IMR-90 (cell line): ENCODE data around the gene SRD5A1. TPM values are rescaled to one million over a fixed set of nuclear protein-coding genes. Genes with fewer than 3 reads are reported as not detected.

ENCODE experiments used
- ATAC-seq: fragments of 200-7000 bp; cut with Tn5 transposase; 2 replicates; pipeline ENCODE4 v1.9.1; 2020; ENCODE audit warnings: low read depth, mild to moderate bottlenecking, moderate library complexity
- BruUV-seq: library from RNA; stranded (reverse); fragments of 400-500 nt; replicated peaks from 2 replicates; lab custom pipeline; 2021; lab: Mats Ljungman, UMichigan
- CTCF ChIA-PET: fragments of 300-600 bp; formaldehyde crosslinking; extraction: SDS; loops from one replicate; lab custom pipeline; 2021; ENCODE audit warnings: antibody characterized with exemption; lab: Yijun Ruan, JAX
- POLR2A ChIA-PET: fragments of 300-600 bp; sonication (Branson Sonifier 250); formaldehyde crosslinking; loops from one replicate; lab custom pipeline; 2022; ENCODE audit warnings: antibody characterized with exemption; ENCODE audit not compliant: unreplicated experiment; lab: Charles Lee
- DNase-seq: peaks from one replicate; pipeline ENCODE4 v3.0.0; 2013
- H2AFZ ChIP-seq: replicated peaks from 2 replicates; pipeline ENCODE3; 2013; ENCODE audit warnings: low read length, mild to moderate bottlenecking; ENCODE audit not compliant: poor library complexity
- H2AK5ac ChIP-seq: 2 replicates; pipeline ENCODE4 v1.6.1; 2013; ENCODE audit warnings: low read depth, low read length, inconsistent platforms
- H2AK9ac ChIP-seq: replicated peaks from 2 replicates; pipeline ENCODE3; 2013; ENCODE audit warnings: mild to moderate bottlenecking, low read depth, low read length, moderate library complexity; ENCODE audit not compliant: poor library complexity
- H2BK120ac ChIP-seq: 2 replicates; pipeline ENCODE4 v1.6.1; 2013; ENCODE audit warnings: low read depth, low read length, inconsistent platforms
- H2BK15ac ChIP-seq: 3 replicates; pipeline ENCODE4 v1.6.1; 2013; ENCODE audit warnings: low read depth, low read length, inconsistent platforms
- H2BK20ac ChIP-seq: 2 replicates; pipeline ENCODE4 v1.6.1; 2013; ENCODE audit warnings: low read depth, mild to moderate bottlenecking, inconsistent platforms, low read length, moderate library complexity
- H2BK5ac ChIP-seq: 2 replicates; pipeline ENCODE4 v1.6.1; 2013; ENCODE audit warnings: mild to moderate bottlenecking, low read depth, low read length, inconsistent platforms; ENCODE audit not compliant: poor library complexity, severe bottlenecking
- H3K14ac ChIP-seq: replicated peaks from 2 replicates; pipeline ENCODE4 v1.6.1; 2013; ENCODE audit warnings: low read depth, low read length, inconsistent platforms
- H3K18ac ChIP-seq: 2 replicates; pipeline ENCODE4 v1.6.1; 2013; ENCODE audit warnings: low read depth, low read length, control low read depth
- H3K23ac ChIP-seq: 2 replicates; pipeline ENCODE4 v1.6.1; 2013; ENCODE audit warnings: low read depth, low read length, inconsistent platforms
- H3K27ac ChIP-seq: 2 replicates; pipeline ENCODE4 v1.5.1; 2013; ENCODE audit warnings: mild to moderate bottlenecking, control low read depth, low read length; ENCODE audit not compliant: insufficient read depth
- H3K27me3 ChIP-seq: 2 replicates; pipeline ENCODE4 v1.6.1; 2013; ENCODE audit warnings: low read length; ENCODE audit not compliant: control insufficient read depth, insufficient read depth
- H3K36me3 ChIP-seq: 2 replicates; pipeline ENCODE4 v1.6.1; 2013; ENCODE audit warnings: low read length, mixed read lengths; ENCODE audit not compliant: control insufficient read depth, insufficient read depth
- H3K4ac ChIP-seq: 2 replicates; pipeline ENCODE4 v1.6.1; 2013; ENCODE audit warnings: low read depth, low read length, inconsistent platforms
- H3K4me1 ChIP-seq: 2 replicates; pipeline ENCODE4 v1.6.1; 2013; ENCODE audit warnings: low read length, mixed read lengths; ENCODE audit not compliant: control insufficient read depth, insufficient read depth
- H3K4me2 ChIP-seq: 2 replicates; pipeline ENCODE4 v1.6.1; 2013; ENCODE audit warnings: low read depth, mild to moderate bottlenecking, control low read depth, low read length, moderate library complexity
- H3K4me3 ChIP-seq: 2 replicates; pipeline ENCODE4 v1.5.1; 2013; ENCODE audit warnings: low read depth, mild to moderate bottlenecking, control low read depth, low read length, moderate library complexity; ENCODE audit not compliant: insufficient read depth
- H3K56ac ChIP-seq: 2 replicates; pipeline ENCODE4 v1.6.1; 2013; ENCODE audit warnings: low read length, inconsistent platforms; ENCODE audit not compliant: insufficient read depth; ENCODE audit errors: extremely low read depth
- H3K79me1 ChIP-seq, 2 experiments: 2 replicates each; pipeline ENCODE4 v1.6.1; 2013; ENCODE audit warnings: low read length in 2 of 2, inconsistent platforms in 1 of 2, low read depth in 1 of 2
- H3K9ac ChIP-seq: 2 replicates; pipeline ENCODE4 v1.6.1; 2013; ENCODE audit warnings: low read depth, low read length, control low read depth
- H3K9me1 ChIP-seq: 2 replicates; pipeline ENCODE4 v1.6.1; 2013; ENCODE audit warnings: low read length, inconsistent platforms; ENCODE audit not compliant: insufficient read depth
- H3K9me3 ChIP-seq: 2 replicates; pipeline ENCODE4 v1.6.1; 2013; ENCODE audit warnings: low read length; ENCODE audit not compliant: control insufficient read depth, insufficient read depth
- H4K20me1 ChIP-seq: 2 replicates; pipeline ENCODE4 v1.6.1; 2013; ENCODE audit warnings: low read length, inconsistent platforms; ENCODE audit not compliant: insufficient read depth
- H4K5ac ChIP-seq: 2 replicates; pipeline ENCODE4 v1.6.1; 2013; ENCODE audit warnings: mild to moderate bottlenecking, low read depth, low read length, control low read depth
- H4K8ac ChIP-seq, 2 experiments: 2 replicates each; pipeline ENCODE4 v1.6.1; 2013; ENCODE audit warnings: low read depth in 2 of 2, low read length in 2 of 2, control low read depth in 1 of 2, inconsistent platforms in 1 of 2
- H4K91ac ChIP-seq: 2 replicates; pipeline ENCODE4 v1.6.1; 2013; ENCODE audit warnings: low read depth, low read length, inconsistent platforms; ENCODE audit not compliant: insufficient read depth
- MXI1 ChIP-seq: IDR thresholded peaks from 2 replicates; pipeline ENCODE4 v1.6.1; 2012; ENCODE audit warnings: low read depth, mild to moderate bottlenecking, low read length, moderate library complexity, borderline replicate concordance
- RAD21 ChIP-seq: IDR thresholded peaks from 2 replicates; pipeline ENCODE4 v1.6.1; 2012; ENCODE audit warnings: low read length, improper control_type of control experiment
- WGBS, 2 experiments: methylation state at CpG; one replicate each; pipeline versions ENCODE4 v1.1.5 to v1.1.7; 2013; ENCODE audit warnings: missing lambda C conversion rate in 2 of 2; ENCODE audit not compliant: insufficient read length in 1 of 2; ENCODE audit errors: extremely low coverage in 2 of 2; 5-methylcytosine and 5-hydroxymethylcytosine counted together
- dilution Hi-C: fragments of 300-500 bp; cut with HindIII; formaldehyde crosslinking; loops from one replicate; pipeline ENCODE4 v1.14.3; 2018; ENCODE audit warnings: low sequenced_read_pairs; ENCODE audit not compliant: unreplicated experiment
- in situ Hi-C: fragments of 300-500 bp; cut with MboI; formaldehyde crosslinking; loops from 3 replicates; pipeline ENCODE4 v1.14.3; 2019; ENCODE audit warnings: low sequenced_read_pairs, inconsistent platforms, mixed read lengths
- intact Hi-C: fragments of 100-400 bp; cut with micrococcal nuclease; formaldehyde crosslinking; loops from 2 replicates; pipeline ENCODE4 v1.10.0; 2022
- polyA plus RNA-seq, 3 experiments: library from polyadenylated mRNA; depleted of rRNA; stranded (reverse); fragments of >200 nt; gene quantifications; 2 replicates each; pipeline ENCODE4 v1.2.3, GENCODE V29; 2012; ENCODE audit warnings: low replicate concordance in 1 of 3
- total RNA-seq: library from RNA; depleted of rRNA; stranded (reverse); fragments of >200 nt; gene quantifications from 2 replicates; pipeline ENCODE4 v1.2.3, GENCODE V29; 2012

Gene SRD5A1
- total and polyA plus RNA-seq, 2 of the 4 experiments (the other 2 are of a cell fraction) = 6.3 to 18.2 TPM

GRCh38 chr5:6633469-6634245 lies 417 bp downstream of the SRD5A1 start:
- DNase-seq (peak; percentile 22), ATAC-seq (peak; percentile 51)
- POLR2A ChIA-PET = no interaction called here
- H3K27ac ChIP-seq = peak overlapping the region; percentile 48
- no peak overlapping the region for H3K18ac ChIP-seq
- H3K9me1 ChIP-seq = peaks cover 15% of the 10 kb centered on the region
- H3K23ac ChIP-seq = peak overlapping the region; percentile 81; the same call in 1 of the 2 replicates
- TF ChIP-seq RAD21 (no peak), MXI1 (peak; percentile 69)
- H3K36me3 ChIP-seq = peaks cover 14% of the 10 kb centered on the region
- peak overlapping the region; percentile 67; the same call in 1 of the 2 replicates for H3K14ac ChIP-seq
- H3K4me3 ChIP-seq = peak overlapping the region; percentile 89
- CTCF ChIA-PET = no interaction called here
- H4K5ac ChIP-seq = no peak overlapping the region
- H2BK5ac ChIP-seq = peak overlapping the region; percentile 16
- no peaks in the 10 kb centered on the region for H3K27me3 ChIP-seq
- 0% methylated on average over 33 of the region's 75 CpGs; no CpG with 5 or more reads in 1 of the 2 experiments for WGBS, 2 experiments
- BruUV-seq = no TSS peak
- H2AK5ac ChIP-seq = no peak overlapping the region
- intact Hi-C loops (loop anchor here (1.0 to 5.0 kb wide), 3 partner anchors 79 to 112 kb away; partner anchors contain the start of gene TENT4A), in situ Hi-C loops (loop anchor here (5.0 kb wide), 1 partner anchor 114 kb away; no protein-coding TSS in a partner anchor), dilution Hi-C loops (no loop called here)
- H2AK9ac ChIP-seq = peak overlapping the region; percentile 74
- peaks cover 48% of the 10 kb centered on the region for H4K20me1 ChIP-seq
- peak overlapping the region; percentile 50; the same call in 1 of the 2 replicates for H3K4ac ChIP-seq
- peak overlapping the region; percentile 68 for H3K4me2 ChIP-seq
- peaks cover 11% of the 10 kb centered on the region for H3K4me1 ChIP-seq
- H4K8ac ChIP-seq = peak overlapping the region in 1 of 2 experiments; percentile 20; a peak in 2 of 4 replicates
- peak overlapping the region; percentile 76 for H3K9ac ChIP-seq
- H4K91ac ChIP-seq = no peak overlapping the region; the same call in 1 of the 2 replicates
- H3K9me3 ChIP-seq = no peaks in the 10 kb centered on the region
- H3K79me1 ChIP-seq = peaks cover 40 to 71% of the 10 kb centered on the region in 2 experiments
- peak overlapping the region; percentile 80 for H2AFZ ChIP-seq
- no peak overlapping the region for H2BK15ac ChIP-seq
- no peak overlapping the region for H2BK20ac ChIP-seq
- peak overlapping the region; percentile 46 for H3K56ac ChIP-seq
- no peak overlapping the region for H2BK120ac ChIP-seq
